Stomach (tissue), 4 donors: ENCODE data around the gene NCOA4.

Experiments
- POLR2A ChIP-seq, 4 donors: fragments of 450-650 bp; IDR thresholded peaks; one replicate each; pipeline ENCODE4 v1.6.1; 2016; ENCODE audit warnings: antibody characterized with exemption in 4 of 4, control low read depth in 2 of 4, mild to moderate bottlenecking in 1 of 4, moderate library complexity in 1 of 4
- POLR2AphosphoS5 ChIP-seq, 3 donors: sonication (generic); formaldehyde crosslinking; IDR thresholded peaks; one replicate each; pipeline ENCODE4 v1.6.1; 2016; ENCODE audit warnings: antibody characterized with exemption in 3 of 3
- TF ChIP-seq, protein P1 (sequence below), 7 experiments: fragments of 450-650 bp in 4 of 7; fragments of 200-600 bp in 3 of 7; sonication (generic) in 3 of 7; IDR thresholded peaks; one replicate each; pipeline ENCODE4 v1.5.1; 2016 to 2019; ENCODE audit warnings: antibody characterized with exemption in 7 of 7, control low read depth in 2 of 7, mild to moderate bottlenecking in 1 of 7

- TF ChIP-seq, protein P1, sequence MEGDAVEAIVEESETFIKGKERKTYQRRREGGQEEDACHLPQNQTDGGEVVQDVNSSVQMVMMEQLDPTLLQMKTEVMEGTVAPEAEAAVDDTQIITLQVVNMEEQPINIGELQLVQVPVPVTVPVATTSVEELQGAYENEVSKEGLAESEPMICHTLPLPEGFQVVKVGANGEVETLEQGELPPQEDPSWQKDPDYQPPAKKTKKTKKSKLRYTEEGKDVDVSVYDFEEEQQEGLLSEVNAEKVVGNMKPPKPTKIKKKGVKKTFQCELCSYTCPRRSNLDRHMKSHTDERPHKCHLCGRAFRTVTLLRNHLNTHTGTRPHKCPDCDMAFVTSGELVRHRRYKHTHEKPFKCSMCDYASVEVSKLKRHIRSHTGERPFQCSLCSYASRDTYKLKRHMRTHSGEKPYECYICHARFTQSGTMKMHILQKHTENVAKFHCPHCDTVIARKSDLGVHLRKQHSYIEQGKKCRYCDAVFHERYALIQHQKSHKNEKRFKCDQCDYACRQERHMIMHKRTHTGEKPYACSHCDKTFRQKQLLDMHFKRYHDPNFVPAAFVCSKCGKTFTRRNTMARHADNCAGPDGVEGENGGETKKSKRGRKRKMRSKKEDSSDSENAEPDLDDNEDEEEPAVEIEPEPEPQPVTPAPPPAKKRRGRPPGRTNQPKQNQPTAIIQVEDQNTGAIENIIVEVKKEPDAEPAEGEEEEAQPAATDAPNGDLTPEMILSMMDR (IDR thresholded peaks at IDR 0.05): no peak
- TF ChIP-seq POLR2A (IDR thresholded peaks at IDR 0.05) (no peak), POLR2AphosphoS5 (IDR thresholded peaks at IDR 0.05) (no peak)
Observed at GRCh38 chr10:46012746-46013145, 17.7 kb downstream of the NCOA4 start.
